IPS-18c (cell line): ENCODE measurements around the gene ABCB4.

Experiments
- H3K4me3 ChIP-seq: 2 replicates; pipeline ENCODE4 v1.7.0; 2013; ENCODE audit warnings: low read depth, mild to moderate bottlenecking, low read length, moderate library complexity; ENCODE audit not compliant: insufficient read depth
- H3K9me3 ChIP-seq: one replicate; pipeline ENCODE4 v1.6.1; 2013; ENCODE audit warnings: mild to moderate bottlenecking, low read length, moderate library complexity; ENCODE audit not compliant: control insufficient read depth, insufficient read depth

ABCB4 gene

DNA sequence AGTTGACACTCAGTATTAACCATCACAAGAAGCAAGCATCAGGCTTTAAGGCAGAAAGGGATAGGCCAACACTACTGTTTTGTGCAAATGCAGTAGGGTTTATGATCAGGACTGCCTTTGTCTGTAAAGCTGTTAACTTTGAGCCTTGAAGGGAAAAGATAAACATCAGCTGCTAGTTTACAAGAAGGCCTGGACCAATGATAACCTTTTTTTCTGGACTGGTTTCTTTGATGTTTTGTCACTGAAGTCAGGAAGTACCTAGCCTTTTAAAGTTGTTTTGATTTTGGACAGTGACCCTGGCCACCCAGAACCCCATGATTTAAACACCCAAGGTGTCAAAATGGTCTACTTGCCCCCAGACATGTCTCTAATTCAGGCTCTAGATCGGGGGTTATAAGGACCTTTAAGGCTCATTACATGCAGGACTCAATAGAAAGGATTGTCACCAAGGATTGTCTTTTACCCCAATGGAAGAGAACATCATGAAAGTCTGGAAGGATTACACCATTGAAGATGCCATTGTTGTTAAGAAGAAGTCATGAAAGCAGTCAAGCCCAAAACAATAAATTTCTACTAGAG, 79.9 kb downstream of the ABCB4 start:
- Histone ChIP-seq H3K4me3 (no peak overlapping the region), H3K9me3 (no peaks in the 10 kb centered on the region)

DNA sequence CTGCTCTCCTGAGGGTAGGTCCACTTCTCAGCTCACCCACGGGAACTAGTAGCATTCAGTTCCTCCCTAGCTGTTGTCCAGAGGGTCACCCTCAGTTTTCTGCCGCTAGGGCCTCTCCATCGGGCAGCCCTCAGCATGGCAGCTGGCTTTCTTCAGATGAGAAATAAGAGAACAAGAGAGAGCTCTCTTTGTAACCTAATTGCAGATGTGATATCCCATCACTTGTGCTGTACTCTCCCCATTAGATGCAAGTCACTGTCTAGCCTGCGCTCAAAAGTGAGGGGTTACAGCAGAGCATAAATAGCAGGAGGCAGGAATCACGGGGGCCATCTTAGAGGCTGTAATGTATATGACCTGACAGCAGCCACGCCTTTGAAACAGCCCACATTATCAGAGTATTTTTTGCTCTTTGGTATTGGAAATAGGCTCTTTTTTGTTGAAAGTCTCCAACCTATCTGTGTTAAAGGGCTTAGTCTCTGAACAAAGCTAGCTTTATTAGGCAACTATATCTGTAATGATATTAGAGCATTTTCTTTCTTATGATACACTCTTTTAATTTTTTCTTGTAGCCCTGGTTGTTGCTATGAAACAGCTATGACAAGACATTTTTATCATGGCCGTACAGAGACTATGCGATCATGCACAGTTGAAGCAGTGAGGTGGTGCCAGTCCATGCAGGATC, 84.3 kb downstream of the ABCB4 start:
- Histone ChIP-seq H3K9me3 (no peaks in the 10 kb centered on the region), H3K4me3 (no peak overlapping the region)

DNA sequence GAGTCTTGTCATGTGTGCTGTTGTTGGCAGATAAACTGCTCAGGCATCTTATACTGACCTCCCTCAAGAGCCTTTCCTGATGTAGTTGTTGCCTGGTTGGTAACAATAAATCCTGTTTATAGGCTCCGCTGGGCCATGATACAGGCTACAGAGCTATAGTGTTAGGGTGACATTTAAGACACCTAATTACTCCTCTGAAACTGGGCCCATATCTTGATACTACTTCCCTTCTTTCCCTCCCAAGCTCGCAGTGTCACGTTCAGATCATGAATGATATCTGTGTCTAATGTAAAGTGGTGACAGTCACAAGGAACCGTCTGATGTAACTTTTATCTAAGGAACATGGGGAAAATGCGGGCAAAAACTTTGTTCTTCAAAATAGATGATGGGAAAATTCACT, 94.6 kb downstream of the ABCB4 start:
- Histone ChIP-seq H3K9me3 (no peaks in the 10 kb centered on the region), H3K4me3 (no peak overlapping the region)

DNA sequence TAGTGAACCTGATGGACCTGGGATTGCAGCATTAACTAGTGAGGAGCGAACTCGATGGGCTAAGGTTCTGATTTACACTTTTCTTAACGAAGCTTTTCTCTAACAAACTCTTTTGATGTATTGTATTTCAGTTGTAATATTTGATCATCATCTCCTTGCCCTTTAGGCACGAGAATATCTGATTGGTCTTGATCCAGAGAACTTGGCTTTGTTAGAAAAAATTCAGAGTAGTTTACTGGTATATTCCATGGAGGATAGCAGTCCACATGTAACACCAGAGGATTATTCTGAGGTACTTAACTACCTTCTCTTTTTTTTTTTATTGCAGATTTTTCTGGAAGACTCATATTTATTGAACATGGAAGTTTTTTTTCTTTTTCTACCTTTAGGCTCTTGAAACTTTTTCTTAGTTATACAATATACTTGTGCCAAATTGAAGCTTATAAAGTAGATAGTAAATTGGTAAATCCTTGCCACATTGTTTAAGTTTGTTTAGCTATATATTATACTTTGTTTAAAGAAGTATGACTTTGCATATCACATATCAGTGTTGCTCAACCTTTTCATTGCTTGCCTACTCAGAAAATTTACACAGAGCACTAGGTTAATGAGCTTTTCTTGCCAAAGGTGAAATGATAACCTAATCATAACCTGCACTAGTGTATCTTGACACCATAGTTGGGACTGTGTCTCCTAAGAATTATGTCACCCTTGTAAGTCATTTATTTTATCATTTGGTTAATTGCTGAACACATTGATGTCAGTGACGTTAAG, 99.6 kb downstream of the ABCB4 start:
- Histone ChIP-seq H3K4me3 (no peak overlapping the region), H3K9me3 (no peaks in the 10 kb centered on the region)

DNA sequence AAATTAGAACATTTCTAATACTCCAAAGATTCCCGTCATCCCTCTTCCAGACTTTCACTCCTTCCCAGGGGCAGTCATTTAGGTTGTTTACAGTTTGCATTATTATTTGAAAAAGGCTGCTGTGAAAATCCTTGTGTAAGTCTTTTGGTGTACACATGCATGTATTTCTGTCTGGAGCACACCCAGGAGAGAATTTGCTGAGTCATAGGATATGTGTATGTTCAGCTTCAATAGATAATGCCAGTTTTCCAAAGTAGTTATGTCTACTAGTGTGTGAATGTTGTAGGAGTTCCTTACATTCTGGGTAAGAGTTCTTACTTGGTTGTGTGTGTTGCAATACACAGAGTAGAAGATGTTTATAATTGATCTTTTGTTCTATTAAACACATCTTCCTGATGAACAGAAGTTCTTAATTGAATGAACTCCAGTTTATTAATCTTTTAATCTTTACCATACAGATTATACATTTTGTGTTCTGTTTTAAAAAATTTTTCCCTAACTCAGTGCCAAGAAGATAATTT, 104.8 kb downstream of the ABCB4 start:
- no peak overlapping the region for H3K4me3 ChIP-seq

DNA sequence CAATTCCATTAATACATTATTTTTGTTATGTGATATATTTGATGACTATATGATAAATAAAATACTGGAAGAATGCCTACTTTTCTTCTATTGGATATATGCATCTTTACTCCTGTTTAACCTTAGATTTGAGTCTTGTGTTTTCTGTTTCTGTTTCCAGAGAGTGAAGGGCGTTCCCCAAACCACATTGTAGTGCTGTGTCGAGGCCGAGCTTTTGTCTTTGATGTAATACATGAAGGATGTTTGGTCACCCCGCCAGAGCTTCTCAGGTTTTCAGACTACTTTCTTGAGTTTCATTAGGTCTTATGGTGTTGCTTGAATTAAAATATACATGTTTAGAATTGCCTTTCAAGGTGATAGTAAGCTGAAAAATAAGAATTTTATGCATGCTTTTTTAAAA, 106.3 kb downstream of the ABCB4 start:
- Histone ChIP-seq H3K4me3 (no peak overlapping the region), H3K9me3 (no peaks in the 10 kb centered on the region)

More for the DNA sequence above, 104.8 kb downstream of the ABCB4 start:
- H3K9me3 ChIP-seq: no peaks in the 10 kb centered on the region

GRCh38 chr7:87364246-87364645, 111.2 kb downstream of the ABCB4 start:
- Histone ChIP-seq H3K9me3 (no peaks in the 10 kb centered on the region), H3K4me3 (no peak overlapping the region)

GRCh38 chr7:87363342-87363741, 112.1 kb downstream of the ABCB4 start:
- no peaks in the 10 kb centered on the region for H3K9me3 ChIP-seq
- no peak overlapping the region for H3K4me3 ChIP-seq

- Histone ChIP-seq H3K4me3 (no peak overlapping the region), H3K9me3 (no peaks in the 10 kb centered on the region)
Measured at GRCh38 chr7:87361320-87361719, 114.2 kb downstream of the ABCB4 start.

DNA sequence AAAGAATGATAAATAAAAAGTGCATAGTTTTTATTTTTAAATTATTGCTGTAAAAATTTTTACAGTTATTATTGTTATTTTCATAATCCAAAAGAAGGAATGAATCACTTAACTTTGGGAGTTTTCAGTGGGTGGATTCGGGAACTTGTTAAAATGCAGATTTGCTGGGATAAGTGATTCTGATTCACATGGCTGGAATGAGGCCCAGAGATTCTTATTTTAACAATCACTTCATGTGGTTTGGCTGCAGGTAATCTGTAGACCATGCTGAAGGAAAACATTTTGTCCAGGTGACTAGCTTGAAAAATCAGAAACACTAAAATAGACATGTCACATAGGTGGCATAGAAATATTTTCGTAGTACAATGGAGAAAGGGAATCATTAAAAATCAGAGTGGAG, 116.1 kb downstream of the ABCB4 start:
- H3K4me3 ChIP-seq: no peak overlapping the region
- H3K9me3 ChIP-seq: peaks cover 14% of the 10 kb centered on the region

DNA sequence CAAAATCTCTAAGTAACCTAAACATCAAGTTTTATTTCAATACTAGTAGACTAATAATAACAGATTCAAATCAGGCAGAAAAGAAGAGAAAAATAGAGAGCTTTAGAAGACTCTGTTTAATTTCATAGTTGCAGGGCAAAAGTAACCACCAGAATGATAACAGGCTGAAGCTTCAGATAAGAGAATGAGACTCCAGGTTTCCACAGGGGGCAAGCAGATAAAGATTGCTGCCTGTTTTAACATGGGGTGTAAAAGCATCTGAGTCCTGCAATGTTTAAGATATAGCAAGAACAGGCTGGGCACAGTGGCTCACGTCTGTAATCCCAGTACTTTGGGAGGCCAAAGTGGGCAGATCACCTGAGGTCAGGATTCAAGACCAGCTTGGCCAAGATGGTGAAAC, 119.0 kb downstream of the ABCB4 start:
- Histone ChIP-seq H3K9me3 (peaks cover 14% of the 10 kb centered on the region), H3K4me3 (no peak overlapping the region)

DNA sequence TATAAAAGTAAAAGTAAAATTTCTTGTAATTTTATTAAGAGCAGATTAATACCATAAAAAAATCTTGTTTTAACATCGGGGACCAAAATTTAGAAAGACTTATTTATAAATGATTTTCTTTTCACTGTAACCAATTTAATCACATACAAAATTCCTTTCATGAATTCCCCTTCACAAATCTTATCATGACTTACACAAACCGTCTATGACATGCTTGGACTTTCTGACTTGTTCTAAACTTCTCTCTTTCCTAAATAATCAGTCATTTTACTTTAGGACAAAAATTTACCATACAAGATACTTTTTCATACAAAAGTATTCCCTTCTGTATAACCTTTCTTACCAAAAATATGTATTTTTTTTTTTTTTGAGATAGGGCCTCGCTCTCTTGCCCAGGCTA, 120.7 kb downstream of the ABCB4 start:
- Histone ChIP-seq H3K9me3 (peaks cover 14% of the 10 kb centered on the region), H3K4me3 (no peak overlapping the region)
